Peyer's patch (tissue), 4 donors: ENCODE results near the gene ZNF317. TPM values are rescaled to one million over a fixed set of nuclear protein-coding genes. Genes with fewer than 3 reads are reported as not detected.

Experiments used
- DNase-seq, 3 donors: peaks; one replicate each; pipeline ENCODE4 v3.0.0-alpha.2; 2017 to 2019
- H3K27ac ChIP-seq, 4 donors: fragments of 200-600 bp; sonication (generic); one replicate each; pipeline ENCODE4 v1.5.1; 2016 to 2019
- H3K27me3 ChIP-seq, 2 donors: fragments of 200-600 bp; sonication (generic); one replicate each; pipeline ENCODE4 v1.5.1; 2019
- H3K36me3 ChIP-seq, 3 donors: fragments of 200-600 bp; sonication (generic); one replicate each; pipeline ENCODE4 v1.5.1; 2016 to 2019
- H3K4me1 ChIP-seq, 4 donors: fragments of 200-600 bp; sonication (generic); one replicate each; pipeline ENCODE4 v1.5.1; 2016 to 2019
- H3K4me3 ChIP-seq, 4 donors: fragments of 200-600 bp; sonication (generic); 1 replicate in 3 of 4; 2 replicates in 1 of 4; pipeline ENCODE4 v1.5.1; 2016 to 2019; ENCODE audit warnings: mild to moderate bottlenecking in 1 of 4
- H3K9me3 ChIP-seq, 4 donors: fragments of 200-600 bp; sonication (generic); one replicate each; pipeline ENCODE4 v1.5.1; 2016 to 2019; ENCODE audit warnings: mild to moderate bottlenecking in 1 of 4
- POLR2A ChIP-seq, 2 donors: fragments of 450-650 bp; IDR thresholded peaks; one replicate each; pipeline ENCODE4 v1.5.1; 2017; ENCODE audit warnings: antibody characterized with exemption in 2 of 2, mild to moderate bottlenecking in 2 of 2, moderate library complexity in 2 of 2
- total RNA-seq, 4 donors: library from RNA; depleted of rRNA; stranded (reverse); fragments of >200 nt; gene quantifications; one replicate each; pipeline ENCODE4 v1.1.0, GENCODE V29; 2016
- TF ChIP-seq, protein P1 (sequence below), 6 experiments: fragments of 450-650 bp in 4 of 6; fragments of 200-600 bp in 2 of 6; sonication (generic) in 1 of 6; IDR thresholded peaks; one replicate each; pipeline ENCODE4 v1.5.1; 2017 to 2019; ENCODE audit warnings: antibody characterized with exemption in 6 of 6, mild to moderate bottlenecking in 3 of 6, moderate library complexity in 1 of 6

ZNF317 gene
- total RNA-seq, 4 donors from 2014 or later, result 19.8 to 37.1 (median 30.5) TPM

DNA sequence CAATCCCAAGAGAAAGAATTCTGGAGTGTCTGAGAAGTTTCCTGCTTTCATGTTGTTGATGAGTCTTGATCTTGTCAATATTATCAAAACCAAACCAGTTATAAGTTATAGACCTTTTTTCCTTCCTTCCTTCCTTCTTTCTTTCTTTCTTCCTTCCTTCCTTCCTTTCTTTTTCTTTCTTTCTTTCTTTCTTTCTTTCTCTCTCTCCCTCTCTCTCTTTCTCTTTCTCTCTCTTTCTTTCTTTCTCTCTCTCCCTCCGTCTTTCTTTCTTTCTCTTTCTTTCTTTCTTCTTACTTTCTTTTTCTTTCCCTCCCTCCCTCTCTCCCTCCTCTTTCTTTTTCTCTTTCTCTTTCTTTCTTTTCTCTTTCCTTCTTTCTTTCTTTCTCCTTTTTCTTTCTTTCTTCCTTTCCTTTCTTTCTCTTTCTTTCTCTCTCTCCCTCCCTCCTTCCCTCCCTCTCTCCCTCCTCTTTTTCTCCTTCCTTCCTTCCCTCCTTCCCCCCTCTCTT is 13.2 kb upstream of the ZNF317 start, which contains the start of gene OR7G3:
OR7G3 (minus strand) TSS at position 51 of the 506 bp plus-strand sequence; CDS start at position 51, 0 bp downstream.
- Histone ChIP-seq H3K27ac (no peak within 1 kb of the TSS), H3K9me3 (no peaks in the 10 kb centered on the region), H3K27me3 (no peaks in the 10 kb centered on the region), H3K36me3 (no peaks in the 10 kb centered on the region), H3K4me3 (no peak within 1 kb of the TSS), H3K4me1 (no peaks in the 10 kb centered on the region)
- no peak for TF ChIP-seq POLR2A (IDR thresholded peaks at IDR 0.05)
- TF ChIP-seq, protein P1, sequence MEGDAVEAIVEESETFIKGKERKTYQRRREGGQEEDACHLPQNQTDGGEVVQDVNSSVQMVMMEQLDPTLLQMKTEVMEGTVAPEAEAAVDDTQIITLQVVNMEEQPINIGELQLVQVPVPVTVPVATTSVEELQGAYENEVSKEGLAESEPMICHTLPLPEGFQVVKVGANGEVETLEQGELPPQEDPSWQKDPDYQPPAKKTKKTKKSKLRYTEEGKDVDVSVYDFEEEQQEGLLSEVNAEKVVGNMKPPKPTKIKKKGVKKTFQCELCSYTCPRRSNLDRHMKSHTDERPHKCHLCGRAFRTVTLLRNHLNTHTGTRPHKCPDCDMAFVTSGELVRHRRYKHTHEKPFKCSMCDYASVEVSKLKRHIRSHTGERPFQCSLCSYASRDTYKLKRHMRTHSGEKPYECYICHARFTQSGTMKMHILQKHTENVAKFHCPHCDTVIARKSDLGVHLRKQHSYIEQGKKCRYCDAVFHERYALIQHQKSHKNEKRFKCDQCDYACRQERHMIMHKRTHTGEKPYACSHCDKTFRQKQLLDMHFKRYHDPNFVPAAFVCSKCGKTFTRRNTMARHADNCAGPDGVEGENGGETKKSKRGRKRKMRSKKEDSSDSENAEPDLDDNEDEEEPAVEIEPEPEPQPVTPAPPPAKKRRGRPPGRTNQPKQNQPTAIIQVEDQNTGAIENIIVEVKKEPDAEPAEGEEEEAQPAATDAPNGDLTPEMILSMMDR (IDR thresholded peaks at IDR 0.05), result no peak
- DNase-seq, result no peak

DNA sequence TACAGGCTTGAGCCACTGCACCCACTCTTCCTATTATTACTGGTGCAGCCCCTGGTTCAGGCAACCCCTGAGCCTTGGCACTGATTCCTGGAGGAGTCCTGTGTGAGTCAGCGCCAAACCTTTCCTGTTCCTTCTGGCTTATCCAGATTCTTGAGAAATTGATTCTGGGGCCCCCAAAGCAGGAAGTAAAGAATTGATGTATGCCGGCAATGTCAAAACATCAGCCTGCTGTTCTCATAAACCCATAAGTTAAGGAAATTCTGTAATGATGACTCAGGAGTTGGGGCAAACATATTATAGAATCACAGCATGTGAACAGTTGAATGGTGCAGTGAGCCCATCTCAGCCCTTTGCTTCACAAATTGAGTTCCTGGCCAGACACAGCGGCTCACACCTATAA is 12.0 kb upstream of the ZNF317 start:
- DNase-seq, result no peak
- Histone ChIP-seq H3K4me3 (no peak overlapping the region), H3K36me3 (no peaks in the 10 kb centered on the region), H3K27me3 (no peaks in the 10 kb centered on the region), H3K27ac (no peak overlapping the region), H3K4me1 (no peaks in the 10 kb centered on the region), H3K9me3 (no peaks in the 10 kb centered on the region)
- TF ChIP-seq, protein P1 (IDR thresholded peaks at IDR 0.05), result no peak
- no peak for TF ChIP-seq POLR2A (IDR thresholded peaks at IDR 0.05)

DNA sequence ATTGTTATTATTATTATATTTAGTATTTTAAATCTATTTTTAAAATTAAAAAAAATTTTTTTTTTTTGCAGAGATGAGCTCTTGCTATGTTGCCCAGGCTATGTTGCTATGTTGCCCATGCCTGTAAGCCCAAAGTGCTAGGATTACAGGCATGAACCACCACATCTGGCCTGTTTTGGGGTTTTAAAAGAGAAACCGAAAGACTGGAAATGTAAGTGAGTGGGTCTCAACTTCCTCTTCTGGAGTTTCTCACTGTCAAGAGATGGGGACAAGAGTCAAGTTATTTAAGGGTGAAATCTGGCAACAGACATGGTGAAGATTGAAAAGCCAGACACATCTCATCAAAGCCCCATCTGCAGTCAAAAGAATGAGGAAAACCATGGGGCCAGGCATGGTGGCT is 9.2 kb upstream of the ZNF317 start:
- H3K36me3 ChIP-seq, result no peaks in the 10 kb centered on the region
- no peaks in the 10 kb centered on the region for H3K4me1 ChIP-seq
- no peak overlapping the region for H3K4me3 ChIP-seq
- TF ChIP-seq POLR2A (IDR thresholded peaks at IDR 0.05), result no peak
- TF ChIP-seq, protein P1 (IDR thresholded peaks at IDR 0.05), result no peak
- H3K9me3 ChIP-seq, result no peaks in the 10 kb centered on the region
- H3K27me3 ChIP-seq, result no peaks in the 10 kb centered on the region
- no peak for DNase-seq
- no peak overlapping the region for H3K27ac ChIP-seq

DNA sequence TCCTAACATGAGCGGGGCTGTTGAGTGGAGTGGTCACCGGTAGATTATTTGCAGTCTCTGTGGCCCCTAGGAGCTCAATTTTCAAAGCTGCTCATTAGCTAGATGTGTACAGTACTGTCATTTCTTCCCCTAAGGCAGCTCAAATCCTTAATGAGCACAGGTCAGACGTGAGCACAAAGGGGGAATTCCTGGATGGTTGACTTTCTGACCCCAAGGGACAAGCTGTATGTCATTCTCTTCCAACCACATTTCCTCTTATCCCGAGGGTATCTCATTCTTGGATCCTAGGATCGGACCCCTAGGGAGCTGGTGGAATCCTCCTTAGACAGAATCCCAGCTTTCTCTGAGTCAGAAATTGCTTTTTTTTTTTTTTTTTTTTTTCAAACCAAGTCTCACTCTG is 7.8 kb upstream of the ZNF317 start:
- TF ChIP-seq, protein P1 (IDR thresholded peaks at IDR 0.05), result no peak
- TF ChIP-seq POLR2A (IDR thresholded peaks at IDR 0.05), result no peak
- no peak overlapping the region for H3K4me3 ChIP-seq
- DNase-seq, result no peak

GRCh38 chr19:9139609-9140158 is 513 bp upstream of the ZNF317 start:
- TF ChIP-seq POLR2A (IDR thresholded peaks at IDR 0.05), result no peak
- TF ChIP-seq, protein P1 (IDR thresholded peaks at IDR 0.05), result no peak
- DNase-seq, result no peak
- peak overlapping the region; percentile 78 to 86 (median 84) for H3K27ac ChIP-seq
- peaks cover 0 to 14% (median 3%) of the 10 kb centered on the region in 4 donors for H3K4me1 ChIP-seq
- H3K4me3 ChIP-seq, result peak overlapping the region; percentile 50 to 93 (median 72)
- no peaks in the 10 kb centered on the region for H3K36me3 ChIP-seq
- peaks cover 0 to 8% (median under 1%) of the 10 kb centered on the region in 4 donors for H3K9me3 ChIP-seq
- H3K27me3 ChIP-seq, result no peaks in the 10 kb centered on the region

More for the DNA sequence above, 7.8 kb upstream of the ZNF317 start:
- H3K9me3 ChIP-seq, result no peaks in the 10 kb centered on the region
- H3K36me3 ChIP-seq, result no peaks in the 10 kb centered on the region
- no peaks in the 10 kb centered on the region for H3K27me3 ChIP-seq
- no peak overlapping the region for H3K27ac ChIP-seq
- H3K4me1 ChIP-seq, result no peaks in the 10 kb centered on the region
